ENCODE data around the gene LHFPL2. TPM values are rescaled to one million over a fixed set of nuclear protein-coding genes. Genes with fewer than 3 reads are reported as not detected.

LHFPL2 gene
- total and polyA plus RNA-seq, 2 donors (not counting 1 experiment from before 2014, with no cell fraction given), result 3.8 to 35.5 TPM

- H4K20me1 ChIP-seq (ENCODE audit: control insufficient read depth, insufficient read depth, low read length, poor library complexity, severe bottlenecking), result no peaks in the 10 kb centered on the region
- H3K4me2 ChIP-seq (replicated peaks; ENCODE audit: low read depth, low read length, poor library complexity, severe bottlenecking), result no peak overlapping the region
- TF ChIP-seq EZH2 (IDR thresholded peaks at IDR 0.05; ENCODE audit: borderline replicate concordance, insufficient read depth, low read depth, low read length, poor library complexity, severe bottlenecking), result no peak
- no peak for TF ChIP-seq CTCF (IDR thresholded peaks at IDR 0.05)
- H3K4me1 Mint-ChIP-seq, result peaks cover 37% of the 10 kb centered on the region
- H3K9ac ChIP-seq (ENCODE audit: low read length), result no peak overlapping the region
- ChIA-PET POLR2A (no interaction called here), CTCF (interaction anchor here (0.7 to 1.3 kb wide), 4 partner anchors 8 to 86 kb away, joined by 3 read pairs; no protein-coding TSS in a partner anchor)
- H3K27ac ChIP-seq (ENCODE audit: low read length in 2 of 2), result no peak overlapping the region
- H3K27ac Mint-ChIP-seq, result no peak overlapping the region
- H3K27me3 ChIP-seq (replicated peaks in 1 of 4; ENCODE audit: control extremely low read depth in 1 of 4, control insufficient read depth in 3 of 4, insufficient read depth in 4 of 4, low read length in 3 of 4), result no peaks in the 10 kb centered on the region
- H3K4me3 Mint-ChIP-seq, result no peak overlapping the region
- DNase-seq, result no peak
- no peaks in the 10 kb centered on the region for H3K9me3 Mint-ChIP-seq (ENCODE audit: insufficient read depth)
- H3K79me2 ChIP-seq (ENCODE audit: control insufficient read depth, insufficient read depth, low read length), result peaks cover 2% of the 10 kb centered on the region
- peaks cover 37 to 46% of the 10 kb centered on the region in 2 donors for H3K4me1 ChIP-seq (ENCODE audit: control insufficient read depth in 2 of 2, insufficient read depth in 2 of 2, low read length in 2 of 2)
- H3K9me3 ChIP-seq (ENCODE audit: control extremely low read depth in 1 of 3, control insufficient read depth in 2 of 3, insufficient read depth in 1 of 3, low read length in 2 of 3), result no peaks in the 10 kb centered on the region
- intact Hi-C loops (cut with micrococcal nuclease), result no loop called here
- peaks cover 0 to 12% of the 10 kb centered on the region in 2 experiments for H3K36me3 ChIP-seq (replicated peaks in 1 of 2; ENCODE audit: control extremely low read depth in 1 of 2, control insufficient read depth in 1 of 2, extremely low read depth in 1 of 2, insufficient read depth in 2 of 2, low read length in 1 of 2)
- 100% methylated on average over 3 of the region's 3 CpGs for WGBS (ENCODE audit: insufficient coverage)
- no peak for ATAC-seq (ENCODE audit: low read depth)
- H3K4me3 ChIP-seq (ENCODE audit: control extremely low read depth in 1 of 5, extremely low read depth in 1 of 5, insufficient read depth in 1 of 5, low read depth in 2 of 5, low read length in 4 of 5), result no peak overlapping the region
- no peak overlapping the region for H2AFZ ChIP-seq (ENCODE audit: insufficient read depth, low read depth, low read length, poor library complexity, severe bottlenecking)
- no peaks in the 10 kb centered on the region for H3K27me3 Mint-ChIP-seq
Observed at GRCh38 chr5:78629624-78630023, 18.9 kb downstream of the LHFPL2 start.

DNA sequence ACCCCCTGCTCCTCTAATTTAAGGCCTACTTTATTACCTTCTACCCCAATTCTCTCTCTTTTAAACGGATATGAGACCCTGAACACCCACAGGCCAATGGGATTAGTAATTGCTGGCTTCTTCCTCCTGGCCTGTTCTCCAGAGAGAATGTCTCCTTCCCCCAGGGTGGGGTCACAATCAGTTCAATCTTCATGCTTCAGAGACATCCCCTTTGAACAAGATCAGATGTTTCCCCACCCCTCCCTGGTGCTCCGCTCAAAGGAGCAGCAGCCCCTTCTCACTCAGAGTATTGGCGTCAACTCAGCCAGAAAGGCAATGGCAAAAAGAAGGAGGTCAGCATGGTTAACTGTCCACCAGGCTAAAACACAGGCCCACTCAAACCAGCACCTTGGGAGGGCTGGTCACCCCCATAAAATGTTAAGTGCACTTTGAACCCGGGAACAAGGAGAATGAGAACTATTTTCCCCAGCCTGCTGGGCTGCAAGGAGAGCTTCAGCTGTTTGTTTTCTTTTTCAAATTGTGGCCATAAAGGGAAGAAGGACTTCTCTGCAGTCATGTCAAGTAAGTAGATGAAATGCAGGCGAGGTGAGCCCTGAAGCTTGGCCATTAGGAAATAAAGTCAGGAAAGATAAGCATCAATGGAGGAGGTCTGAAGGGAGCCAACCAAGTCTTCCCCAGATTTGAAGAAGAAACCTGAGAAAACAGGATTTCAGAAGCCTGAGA is 20.1 kb downstream of the LHFPL2 start:
- intact Hi-C loops (cut with micrococcal nuclease), result no loop called here
- Histone ChIP-seq H3K9ac (ENCODE audit: low read length) (peak overlapping the region; percentile 3), H4K20me1 (ENCODE audit: control insufficient read depth, insufficient read depth, low read length, poor library complexity, severe bottlenecking) (no peaks in the 10 kb centered on the region), H3K27me3 (replicated peaks in 1 of 4; ENCODE audit: control extremely low read depth in 1 of 4, control insufficient read depth in 3 of 4, insufficient read depth in 4 of 4, low read length in 3 of 4) (no peaks in the 10 kb centered on the region), H3K4me3 (ENCODE audit: control extremely low read depth in 1 of 5, extremely low read depth in 1 of 5, insufficient read depth in 1 of 5, low read depth in 2 of 5, low read length in 4 of 5) (no peak overlapping the region), H3K9me3 (ENCODE audit: control extremely low read depth in 1 of 3, control insufficient read depth in 2 of 3, insufficient read depth in 1 of 3, low read length in 2 of 3) (no peaks in the 10 kb centered on the region), H3K79me2 (ENCODE audit: control insufficient read depth, insufficient read depth, low read length) (no peaks in the 10 kb centered on the region), H3K4me2 (replicated peaks; ENCODE audit: low read depth, low read length, poor library complexity, severe bottlenecking) (peak overlapping the region; percentile 40), H3K27ac (ENCODE audit: low read length in 2 of 2) (no peak overlapping the region), H3K36me3 (replicated peaks in 1 of 2; ENCODE audit: control extremely low read depth in 1 of 2, control insufficient read depth in 1 of 2, extremely low read depth in 1 of 2, insufficient read depth in 2 of 2, low read length in 1 of 2) (peaks cover 0 to 12% of the 10 kb centered on the region in 2 experiments), H2AFZ (ENCODE audit: insufficient read depth, low read depth, low read length, poor library complexity, severe bottlenecking) (no peak overlapping the region), H3K4me1 (ENCODE audit: control insufficient read depth in 2 of 2, insufficient read depth in 2 of 2, low read length in 2 of 2) (peaks cover 30 to 34% of the 10 kb centered on the region in 2 donors)
- ATAC-seq (ENCODE audit: low read depth) (no peak), DNase-seq (no peak)
- WGBS (ENCODE audit: insufficient coverage), result 49% methylated on average over 5 of the region's 5 CpGs
- H3K4me1 Mint-ChIP-seq, result peaks cover 28% of the 10 kb centered on the region
- no peak for TF ChIP-seq CTCF (IDR thresholded peaks at IDR 0.05)
- TF ChIP-seq EZH2 (IDR thresholded peaks at IDR 0.05; ENCODE audit: borderline replicate concordance, insufficient read depth, low read depth, low read length, poor library complexity, severe bottlenecking), result no peak
- peak overlapping the region; percentile 33 for H3K4me3 Mint-ChIP-seq
- no peaks in the 10 kb centered on the region for H3K9me3 Mint-ChIP-seq (ENCODE audit: insufficient read depth)
- CTCF ChIA-PET, result interaction anchor here (1.2 kb wide), 1 partner anchor 9 kb away, joined by 3 read pairs; no protein-coding TSS in a partner anchor
- POLR2A ChIA-PET, result no interaction called here
- peak overlapping the region; percentile 54 for H3K27ac Mint-ChIP-seq
- no peaks in the 10 kb centered on the region for H3K27me3 Mint-ChIP-seq
